Cortex of kidney (tissue), 1 donor: Measurements from ENCODE around the gene FGF12.

Experiments used
- DNase-seq: peaks from one replicate; lab custom pipeline; 2025; lab: John Stamatoyannopoulos, UW

FGF12 gene

GRCh38 chr3:192186045-192186444, 541.3 kb downstream of the FGF12 start:
- DNase-seq: no peak

DNA sequence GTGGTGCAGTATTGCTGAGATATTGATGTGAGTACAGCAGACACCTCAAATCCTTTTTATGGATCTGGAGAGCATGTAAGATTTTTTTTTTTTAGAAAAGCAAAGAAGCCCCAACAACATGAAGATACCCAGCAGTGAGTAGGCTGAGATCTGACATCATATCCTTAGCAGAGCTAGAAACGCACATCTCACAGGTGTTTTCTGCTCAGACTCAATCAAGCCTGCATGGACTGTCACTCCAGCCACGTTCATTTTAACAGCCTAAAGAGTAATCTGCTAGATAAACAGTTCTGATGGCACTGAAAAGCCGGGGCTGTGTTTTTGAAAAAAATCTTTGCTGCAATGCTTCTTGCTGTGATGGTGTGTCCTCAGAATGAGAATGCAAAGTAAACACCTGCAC, 544.2 kb downstream of the FGF12 start:
- no peak for DNase-seq

GRCh38 chr3:192181151-192181550, 546.2 kb downstream of the FGF12 start:
- DNase-seq: no peak

DNA sequence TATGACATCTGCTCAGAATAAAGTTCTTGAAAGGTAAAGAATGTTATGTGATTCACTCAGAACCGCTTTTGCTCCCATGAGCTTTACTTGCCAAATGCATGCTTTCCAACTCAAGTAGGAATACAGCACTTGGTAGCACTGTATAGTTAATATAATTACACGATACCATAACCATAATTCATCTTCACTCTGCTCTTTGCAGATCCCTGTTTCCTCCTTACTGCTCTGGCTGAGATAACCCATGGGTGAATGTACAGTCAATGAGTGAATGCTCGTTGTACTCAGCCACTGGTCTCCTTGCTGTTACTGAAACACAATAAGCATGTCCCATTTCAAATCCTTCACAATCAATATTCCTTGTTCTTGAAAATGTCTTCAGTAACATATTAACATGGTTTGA, 550.0 kb downstream of the FGF12 start:
- no peak for DNase-seq

DNA sequence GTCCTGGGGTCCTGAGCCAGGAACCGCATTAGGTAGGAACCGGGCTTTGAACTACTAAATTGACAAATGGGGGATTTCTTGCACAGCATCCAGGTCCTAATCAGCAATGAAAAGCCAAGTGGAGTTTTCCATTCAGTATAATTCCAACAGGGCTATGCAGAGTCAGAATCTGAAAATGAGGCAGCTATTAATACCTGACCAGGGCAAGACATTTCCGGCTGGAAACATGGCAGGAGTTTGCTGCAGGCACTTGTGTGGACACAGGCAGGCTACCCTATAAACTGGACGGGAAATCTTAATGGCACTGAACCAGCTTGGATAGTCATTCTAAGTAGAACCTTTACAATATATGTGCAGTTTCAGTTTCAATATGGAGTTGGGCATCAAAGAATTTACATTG, 553.1 kb downstream of the FGF12 start:
- DNase-seq: no peak

- no peak for DNase-seq
Measured at GRCh38 chr3:192171213-192171612, 556.1 kb downstream of the FGF12 start.

DNA sequence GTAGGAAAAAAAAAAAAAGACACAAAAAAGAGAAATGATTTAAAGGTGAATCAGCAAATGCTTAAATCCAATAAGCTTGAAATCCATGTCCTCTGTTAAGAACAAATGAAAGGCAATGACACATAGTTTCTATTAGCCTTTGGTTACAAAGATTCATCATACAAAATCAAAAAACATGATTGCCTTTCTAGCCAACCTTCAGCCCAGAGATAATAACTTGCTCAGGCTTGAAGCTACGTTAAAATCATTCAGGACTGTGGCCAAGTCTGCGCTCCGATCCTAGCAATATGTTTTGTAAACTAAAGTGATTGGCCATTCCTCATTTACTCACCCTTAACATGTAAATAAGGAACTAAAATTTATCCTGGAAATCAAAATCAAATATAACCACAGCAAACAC, 556.7 kb downstream of the FGF12 start:
- no peak for DNase-seq

- no peak for DNase-seq
Measured at GRCh38 chr3:192170031-192170430, 557.3 kb downstream of the FGF12 start.

GRCh38 chr3:192169332-192169915, 557.9 kb downstream of the FGF12 start:
- no peak for DNase-seq

GRCh38 chr3:192168202-192168601, 559.1 kb downstream of the FGF12 start:
- DNase-seq: no peak

DNA sequence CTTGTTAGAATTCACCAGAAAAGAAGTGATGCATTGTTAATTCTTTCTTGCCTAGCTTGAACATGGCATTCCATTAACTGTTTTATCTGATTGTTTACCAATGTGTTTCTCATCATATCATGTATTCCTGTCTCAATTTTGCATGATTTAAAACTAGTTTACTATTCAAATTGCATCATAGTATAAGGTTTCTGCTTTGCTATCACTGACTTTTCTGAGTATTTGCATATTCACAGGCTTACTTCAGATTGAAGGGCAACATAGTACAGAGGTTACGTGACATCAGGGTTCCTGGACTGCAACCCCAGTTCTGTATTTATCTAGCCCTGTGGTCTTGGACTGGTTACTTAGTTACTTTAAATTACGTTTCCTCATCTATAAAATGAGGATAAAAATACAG, 561.8 kb downstream of the FGF12 start:
- no peak for DNase-seq

DNA sequence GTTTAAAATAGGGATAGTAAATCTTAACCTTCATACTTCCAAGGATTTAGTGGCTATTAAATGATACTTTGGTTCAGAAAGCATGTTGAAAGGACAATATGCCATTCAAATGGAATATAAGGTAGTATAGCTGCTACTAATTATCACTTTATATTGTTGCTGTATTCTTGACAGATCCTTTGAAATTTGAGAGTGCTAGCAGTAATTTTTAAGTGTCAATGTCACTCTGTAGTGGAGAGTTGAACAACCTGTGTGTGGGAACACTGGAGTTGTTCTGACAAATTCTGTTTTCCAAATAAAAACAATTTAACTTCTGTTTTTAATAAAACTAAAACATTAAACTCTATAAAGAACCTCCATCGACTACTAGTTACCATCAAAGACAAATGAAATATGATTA, 565.7 kb downstream of the FGF12 start:
- DNase-seq: no peak

GRCh38 chr3:192156382-192156781, 571.0 kb downstream of the FGF12 start:
- DNase-seq: no peak

GRCh38 chr3:192155194-192155593, 572.1 kb downstream of the FGF12 start:
- DNase-seq: no peak

DNA sequence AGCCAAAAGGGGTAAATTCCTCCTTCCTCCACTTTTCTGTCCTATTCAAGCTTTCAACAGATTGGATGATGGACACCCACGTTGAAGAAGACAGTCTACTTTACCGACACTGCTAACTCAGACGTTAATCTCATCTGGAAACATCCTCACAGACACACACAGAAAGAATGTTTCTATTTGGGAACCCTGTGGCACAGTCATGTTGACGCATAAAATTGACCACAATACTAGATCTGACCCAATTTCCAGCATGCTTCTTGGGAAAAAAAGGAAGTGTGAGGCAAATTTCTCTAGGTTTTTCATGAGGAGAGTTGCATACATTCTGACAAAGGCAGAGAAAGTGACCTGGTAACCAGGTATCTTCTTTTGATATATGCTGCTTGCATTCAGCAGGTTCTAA, 594.1 kb downstream of the FGF12 start:
- no peak for DNase-seq

GRCh38 chr3:192130534-192131132, 596.7 kb downstream of the FGF12 start:
- no peak for DNase-seq

DNA sequence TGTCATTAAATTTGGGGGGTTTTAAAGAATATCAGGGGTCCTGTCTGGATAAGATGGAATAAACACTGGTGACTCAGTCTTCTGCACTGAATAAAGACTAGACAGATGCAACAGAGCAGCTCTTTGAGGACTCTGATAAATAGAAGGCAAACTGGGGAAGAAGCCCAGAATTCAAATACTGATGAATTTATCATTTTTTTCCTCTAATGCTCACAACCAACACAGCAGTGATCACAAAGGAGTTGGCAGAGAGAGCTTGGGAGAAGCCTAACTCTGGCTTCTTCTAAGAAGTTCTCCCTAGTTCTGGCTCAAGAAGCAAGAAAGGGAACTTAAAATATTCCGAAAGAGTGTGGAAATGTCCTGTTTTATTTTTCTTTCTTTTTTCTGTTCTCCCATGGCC, 597.8 kb downstream of the FGF12 start:
- DNase-seq: no peak

DNA sequence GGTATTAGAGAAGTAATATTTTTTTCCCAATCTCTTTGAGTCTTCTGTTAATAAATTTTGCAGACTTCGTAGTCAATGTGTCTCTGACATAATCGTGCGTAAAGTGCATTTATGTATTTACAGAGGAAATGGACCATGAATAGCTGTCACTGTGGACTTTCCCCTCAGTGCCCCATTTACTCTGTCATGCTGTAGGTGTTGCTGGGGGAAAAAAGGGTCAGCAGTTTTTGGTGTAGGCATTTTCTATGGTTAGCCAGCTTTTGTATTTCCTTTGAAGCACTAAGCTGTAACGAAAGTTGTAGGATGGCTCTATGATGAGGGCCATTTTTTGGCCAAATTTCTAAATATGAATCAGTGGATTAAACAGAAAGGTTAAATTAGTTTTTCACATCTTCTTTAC, 598.4 kb downstream of the FGF12 start:
- no peak for DNase-seq

GRCh38 chr3:192128060-192128459, 599.3 kb downstream of the FGF12 start:
- no peak for DNase-seq

DNA sequence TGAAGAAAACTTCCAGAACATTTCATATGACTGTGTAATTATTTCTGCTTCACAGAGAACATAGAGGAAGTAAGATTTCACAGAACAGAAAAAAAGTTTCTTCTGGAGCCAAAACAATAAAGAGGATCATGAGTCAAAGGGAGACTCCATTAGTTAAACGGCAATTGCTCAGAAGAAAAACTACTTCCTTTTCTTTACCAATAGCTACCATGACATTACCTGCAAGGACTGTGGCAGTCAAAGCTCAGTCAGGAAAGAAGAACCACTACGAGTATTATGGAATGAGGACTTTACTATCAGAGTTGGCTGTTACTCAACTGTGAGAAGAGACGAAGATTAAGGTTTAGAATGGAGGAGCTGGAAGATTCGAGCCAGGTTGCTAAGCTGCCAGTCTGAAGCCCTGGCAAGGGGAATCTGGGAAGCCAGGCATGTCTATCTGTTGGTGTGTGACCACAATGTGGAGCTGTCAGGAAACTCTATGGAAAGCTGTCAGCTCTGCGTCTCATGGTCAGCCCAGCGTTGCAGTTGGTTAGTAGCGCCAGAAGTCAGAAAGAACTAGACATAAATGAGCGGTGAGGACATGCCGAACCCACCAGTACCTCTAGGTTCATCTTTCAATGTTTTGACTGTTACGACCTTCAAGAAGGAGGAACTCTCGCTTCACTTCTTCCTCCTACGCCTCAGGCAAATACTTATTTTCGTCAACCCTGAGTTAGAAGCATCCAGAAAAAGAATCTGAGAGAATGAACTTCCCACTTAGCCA, 604.3 kb downstream of the FGF12 start:
- DNase-seq: no peak

- no peak for DNase-seq
Measured at GRCh38 chr3:192121923-192122322, 605.4 kb downstream of the FGF12 start.

DNA sequence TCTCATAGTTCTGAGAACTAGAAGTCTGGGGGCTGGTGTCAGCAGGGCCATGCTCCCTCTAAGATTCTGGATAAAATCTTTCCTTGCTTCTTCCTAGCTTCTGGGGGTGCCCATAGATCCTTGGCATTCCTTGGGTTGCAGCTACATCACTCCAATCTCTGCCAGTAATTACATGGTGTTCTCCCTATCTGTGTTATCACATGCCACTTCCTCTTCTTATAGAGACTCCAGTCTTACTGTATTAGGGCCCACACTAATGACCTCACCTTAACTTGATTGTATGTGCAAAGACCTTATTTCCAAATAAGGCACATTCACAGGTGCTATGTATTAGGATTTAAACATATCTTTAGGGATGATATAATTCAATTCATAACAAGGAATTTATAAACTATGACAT, 618.5 kb downstream of the FGF12 start:
- DNase-seq: no peak

DNA sequence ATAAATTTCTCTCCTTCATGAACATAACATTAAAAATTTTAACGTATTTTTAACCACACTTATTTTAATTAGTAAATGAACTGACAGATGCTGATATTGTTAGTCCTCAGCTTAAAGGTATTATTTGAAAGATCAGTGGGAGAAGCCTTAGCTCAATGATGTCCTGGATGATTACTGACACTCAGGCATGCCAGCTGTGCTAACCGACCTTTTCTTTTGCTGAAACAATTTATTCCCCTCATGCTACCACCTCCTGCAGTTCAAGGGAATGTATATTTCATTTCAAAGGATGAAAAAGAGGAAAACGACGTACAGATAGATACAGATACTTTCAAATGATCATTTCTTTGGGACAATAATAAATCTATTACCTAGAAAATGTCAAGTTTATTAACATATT, 620.8 kb downstream of the FGF12 start:
- no peak for DNase-seq
